Measurements from ENCODE around the gene CDK2. TPM values are rescaled to one million over a fixed set of nuclear protein-coding genes. Genes with fewer than 3 reads are reported as not detected.

Gene CDK2
- total and polyA plus RNA-seq, 9 of the 15 experiments (the other 6 are each of a cell fraction or from before 2014, with no cell fraction given), result 17.4 to 213 (median 109) TPM

DNA sequence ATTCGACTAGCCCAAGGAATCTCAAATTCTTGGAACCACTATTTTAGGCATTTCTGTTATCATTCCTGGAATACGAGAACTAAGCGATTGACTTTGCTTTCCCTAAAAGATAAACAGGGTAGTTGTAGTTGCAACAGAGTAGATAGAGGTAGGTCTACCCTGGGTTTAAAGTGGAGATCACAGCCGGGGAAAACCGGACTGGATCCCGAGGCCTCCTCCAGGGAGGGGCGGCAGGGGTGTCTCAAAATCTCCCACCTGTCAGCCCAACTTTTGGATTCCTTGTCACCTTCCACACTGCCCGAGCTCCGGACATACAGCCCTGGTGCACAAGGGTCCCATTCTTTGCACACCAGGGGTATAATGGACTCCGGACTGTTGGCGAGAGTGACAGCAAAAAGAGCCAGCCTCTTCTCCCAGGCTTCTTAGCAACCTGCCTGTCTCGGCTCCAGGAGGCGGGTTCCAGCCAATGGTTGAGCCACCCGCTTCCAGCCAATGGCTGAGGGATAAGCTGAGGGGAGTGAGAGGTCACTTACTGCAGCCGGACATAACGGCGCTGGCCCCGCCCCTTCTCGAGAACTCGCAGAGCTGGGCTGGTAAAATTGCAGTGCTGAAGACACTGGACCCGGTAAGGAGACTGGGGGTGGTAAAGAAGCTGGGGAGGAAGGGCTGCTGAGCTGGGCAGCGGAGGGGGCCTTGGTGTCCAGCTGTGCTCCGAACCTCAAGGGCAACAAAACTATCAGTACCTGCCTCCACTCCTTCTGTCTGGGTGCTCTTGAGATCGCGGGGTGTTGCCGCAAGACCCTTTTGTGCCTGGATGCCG is 30.3 kb downstream of the CDK2 start, which contains the start of gene SUOX (continued):
- TF ChIP-seq, protein P1, sequence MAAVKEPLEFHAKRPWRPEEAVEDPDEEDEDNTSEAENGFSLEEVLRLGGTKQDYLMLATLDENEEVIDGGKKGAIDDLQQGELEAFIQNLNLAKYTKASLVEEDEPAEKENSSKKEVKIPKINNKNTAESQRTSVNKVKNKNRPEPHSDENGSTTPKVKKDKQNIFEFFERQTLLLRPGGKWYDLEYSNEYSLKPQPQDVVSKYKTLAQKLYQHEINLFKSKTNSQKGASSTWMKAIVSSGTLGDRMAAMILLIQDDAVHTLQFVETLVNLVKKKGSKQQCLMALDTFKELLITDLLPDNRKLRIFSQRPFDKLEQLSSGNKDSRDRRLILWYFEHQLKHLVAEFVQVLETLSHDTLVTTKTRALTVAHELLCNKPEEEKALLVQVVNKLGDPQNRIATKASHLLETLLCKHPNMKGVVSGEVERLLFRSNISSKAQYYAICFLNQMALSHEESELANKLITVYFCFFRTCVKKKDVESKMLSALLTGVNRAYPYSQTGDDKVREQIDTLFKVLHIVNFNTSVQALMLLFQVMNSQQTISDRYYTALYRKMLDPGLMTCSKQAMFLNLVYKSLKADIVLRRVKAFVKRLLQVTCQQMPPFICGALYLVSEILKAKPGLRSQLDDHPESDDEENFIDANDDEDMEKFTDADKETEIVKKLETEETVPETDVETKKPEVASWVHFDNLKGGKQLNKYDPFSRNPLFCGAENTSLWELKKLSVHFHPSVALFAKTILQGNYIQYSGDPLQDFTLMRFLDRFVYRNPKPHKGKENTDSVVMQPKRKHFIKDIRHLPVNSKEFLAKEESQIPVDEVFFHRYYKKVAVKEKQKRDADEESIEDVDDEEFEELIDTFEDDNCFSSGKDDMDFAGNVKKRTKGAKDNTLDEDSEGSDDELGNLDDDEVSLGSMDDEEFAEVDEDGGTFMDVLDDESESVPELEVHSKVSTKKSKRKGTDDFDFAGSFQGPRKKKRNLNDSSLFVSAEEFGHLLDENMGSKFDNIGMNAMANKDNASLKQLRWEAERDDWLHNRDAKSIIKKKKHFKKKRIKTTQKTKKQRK (IDR thresholded peaks at IDR 0.05; ENCODE audit: borderline replicate concordance, low read depth, low read length), result 0 out of 2 replicates have a peak, but pooled peaks have one; percentile 15
- TF ChIP-seq ETS2 (tag; IDR thresholded peaks at IDR 0.05; ENCODE audit: borderline replicate concordance, poor library complexity, severe bottlenecking) (no peak), TRIM28 (IDR thresholded peaks at IDR 0.05) (no peak), NR2C2 (CRISPR knock-in tag; IDR thresholded peaks at IDR 0.05) (peak; percentile 43; the same call in 1 of the 2 replicates), NR2C2 (tag; IDR thresholded peaks at IDR 0.05) (peak; percentile 93), DNMT1 (IDR thresholded peaks at IDR 0.05) (no peak), ADNP (tag; IDR thresholded peaks at IDR 0.05) (0 out of 2 replicates have a peak, but pooled peaks have one; percentile 13), POLR2A (conservative IDR thresholded peaks at IDR 0.05) (peak; percentile 83), BMI1 (IDR thresholded peaks at IDR 0.05; ENCODE audit: low read length) (no peak), MTA3 (IDR thresholded peaks at IDR 0.05; ENCODE audit: borderline replicate concordance) (no peak; the same call in 1 of the 2 replicates), ZNF586 (CRISPR knock-in tag; conservative IDR thresholded peaks at IDR 0.05) (0 out of 2 replicates have a peak, but pooled peaks have one; percentile 25), TSC22D4 (tag; IDR thresholded peaks at IDR 0.05) (no peak), RNF2 (IDR thresholded peaks at IDR 0.05) (0 out of 2 replicates have a peak, but pooled peaks have one; percentile 21), CHD1 (IDR thresholded peaks at IDR 0.05; ENCODE audit: low read length) (peak; percentile 83), SUPT5H (IDR thresholded peaks at IDR 0.05) (peak; percentile 83), MAZ (CRISPR knock-in tag; conservative IDR thresholded peaks at IDR 0.05 in 1 of 2, IDR thresholded peaks at IDR 0.05 in 1 of 2) (peak in 1 of 2 experiments; percentile 52; a peak in 1 of 4 replicates), SP2 (IDR thresholded peaks at IDR 0.05; ENCODE audit: extremely low read depth, low read depth, low read length, poor library complexity, severe bottlenecking) (peak; percentile 51), RBM25 (IDR thresholded peaks at IDR 0.05; ENCODE audit: low read depth, low read length, severe bottlenecking) (peak; percentile 32), ZNF77 (CRISPR knock-in tag; IDR thresholded peaks at IDR 0.05) (no peak), FOXK1 (CRISPR knock-in tag; IDR thresholded peaks at IDR 0.05; ENCODE audit: borderline replicate concordance) (no peak), RBM14 (IDR thresholded peaks at IDR 0.05; ENCODE audit: borderline replicate concordance, insufficient read depth, low read depth, low read length) (no peak), STAT5A (IDR thresholded peaks at IDR 0.05; ENCODE audit: borderline replicate concordance, low read length) (peak; percentile 61; the same call in 1 of the 2 replicates)
- TF ChIP-seq, protein P2, sequence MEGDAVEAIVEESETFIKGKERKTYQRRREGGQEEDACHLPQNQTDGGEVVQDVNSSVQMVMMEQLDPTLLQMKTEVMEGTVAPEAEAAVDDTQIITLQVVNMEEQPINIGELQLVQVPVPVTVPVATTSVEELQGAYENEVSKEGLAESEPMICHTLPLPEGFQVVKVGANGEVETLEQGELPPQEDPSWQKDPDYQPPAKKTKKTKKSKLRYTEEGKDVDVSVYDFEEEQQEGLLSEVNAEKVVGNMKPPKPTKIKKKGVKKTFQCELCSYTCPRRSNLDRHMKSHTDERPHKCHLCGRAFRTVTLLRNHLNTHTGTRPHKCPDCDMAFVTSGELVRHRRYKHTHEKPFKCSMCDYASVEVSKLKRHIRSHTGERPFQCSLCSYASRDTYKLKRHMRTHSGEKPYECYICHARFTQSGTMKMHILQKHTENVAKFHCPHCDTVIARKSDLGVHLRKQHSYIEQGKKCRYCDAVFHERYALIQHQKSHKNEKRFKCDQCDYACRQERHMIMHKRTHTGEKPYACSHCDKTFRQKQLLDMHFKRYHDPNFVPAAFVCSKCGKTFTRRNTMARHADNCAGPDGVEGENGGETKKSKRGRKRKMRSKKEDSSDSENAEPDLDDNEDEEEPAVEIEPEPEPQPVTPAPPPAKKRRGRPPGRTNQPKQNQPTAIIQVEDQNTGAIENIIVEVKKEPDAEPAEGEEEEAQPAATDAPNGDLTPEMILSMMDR (IDR thresholded peaks at IDR 0.05 in 2 of 3, conservative IDR thresholded peaks at IDR 0.05 in 1 of 3; ENCODE audit: insufficient read depth in 2 of 3, low read depth in 1 of 3, low read length in 3 of 3), result no peak
